Testis (tissue), 2 donors: Measurements from ENCODE around the gene GPR78.

ENCODE experiments used
- POLR2A ChIP-seq: fragments of 450-650 bp; IDR thresholded peaks from one replicate; pipeline ENCODE4 v1.6.1; 2017; ENCODE audit warnings: antibody characterized with exemption, mild to moderate bottlenecking, moderate library complexity
- TF ChIP-seq, protein P1 (sequence below), 3 experiments: fragments of 450-650 bp in 2 of 3; fragments of 200-600 bp in 1 of 3; sonication (generic) in 1 of 3; IDR thresholded peaks; one replicate each; pipeline ENCODE4 v1.5.1; 2016 to 2019; ENCODE audit warnings: antibody characterized with exemption in 3 of 3, mild to moderate bottlenecking in 2 of 3, moderate library complexity in 1 of 3

DNA sequence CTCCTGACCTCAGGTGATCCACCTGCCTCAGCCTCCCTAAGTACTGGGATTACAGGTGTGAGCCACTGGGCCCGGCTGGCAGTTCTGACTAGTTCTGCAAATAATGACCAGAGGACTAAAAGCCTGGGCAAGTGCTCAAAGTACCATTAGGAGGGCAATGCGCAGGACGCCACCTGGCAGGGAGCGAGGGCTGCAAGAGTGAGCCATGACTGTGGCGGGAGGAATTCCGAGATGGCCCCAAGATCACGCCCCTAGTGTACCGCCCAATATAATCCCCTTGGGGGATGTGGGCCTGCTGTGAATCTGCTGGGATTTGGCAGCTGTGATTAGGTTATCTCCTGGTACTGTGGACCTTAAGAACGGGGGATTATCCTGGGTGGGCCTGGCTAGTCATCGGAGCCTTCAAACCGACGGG lies 26.2 kb upstream of the GPR78 start:
- TF ChIP-seq, protein P1, sequence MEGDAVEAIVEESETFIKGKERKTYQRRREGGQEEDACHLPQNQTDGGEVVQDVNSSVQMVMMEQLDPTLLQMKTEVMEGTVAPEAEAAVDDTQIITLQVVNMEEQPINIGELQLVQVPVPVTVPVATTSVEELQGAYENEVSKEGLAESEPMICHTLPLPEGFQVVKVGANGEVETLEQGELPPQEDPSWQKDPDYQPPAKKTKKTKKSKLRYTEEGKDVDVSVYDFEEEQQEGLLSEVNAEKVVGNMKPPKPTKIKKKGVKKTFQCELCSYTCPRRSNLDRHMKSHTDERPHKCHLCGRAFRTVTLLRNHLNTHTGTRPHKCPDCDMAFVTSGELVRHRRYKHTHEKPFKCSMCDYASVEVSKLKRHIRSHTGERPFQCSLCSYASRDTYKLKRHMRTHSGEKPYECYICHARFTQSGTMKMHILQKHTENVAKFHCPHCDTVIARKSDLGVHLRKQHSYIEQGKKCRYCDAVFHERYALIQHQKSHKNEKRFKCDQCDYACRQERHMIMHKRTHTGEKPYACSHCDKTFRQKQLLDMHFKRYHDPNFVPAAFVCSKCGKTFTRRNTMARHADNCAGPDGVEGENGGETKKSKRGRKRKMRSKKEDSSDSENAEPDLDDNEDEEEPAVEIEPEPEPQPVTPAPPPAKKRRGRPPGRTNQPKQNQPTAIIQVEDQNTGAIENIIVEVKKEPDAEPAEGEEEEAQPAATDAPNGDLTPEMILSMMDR (IDR thresholded peaks at IDR 0.05) = no peak
- no peak for TF ChIP-seq POLR2A
